ENCODE data around the gene MGMT.

The MGMT gene

DNA sequence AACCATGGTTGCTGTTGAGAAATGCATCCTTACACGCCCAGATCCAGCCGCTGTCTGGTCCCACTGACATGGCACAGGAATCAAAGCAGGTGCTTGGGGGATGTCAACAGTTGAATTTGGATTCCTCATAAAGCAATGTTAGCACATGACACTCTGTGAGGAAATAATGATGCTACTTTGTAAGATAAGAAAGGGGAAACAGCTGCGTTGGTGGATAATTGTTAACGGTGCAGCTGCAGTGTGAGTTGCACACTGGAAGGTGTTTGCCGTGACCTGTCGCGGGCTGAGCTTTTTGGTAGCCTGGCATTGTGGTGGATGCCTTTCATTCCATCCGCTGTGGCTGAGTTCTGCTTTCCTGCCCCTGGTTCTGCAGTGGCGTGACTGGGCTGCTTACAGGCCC lies 113.9 kb downstream of the MGMT start:
- Histone ChIP-seq H3K9me3 (replicated peaks; ENCODE audit: insufficient read depth, low read length) (no peaks in the 10 kb centered on the region), H3K4me1 (ENCODE audit: low read length) (no peaks in the 10 kb centered on the region), H4K20me1 (ENCODE audit: insufficient read depth, low read length) (no peaks in the 10 kb centered on the region), H3K79me2 (ENCODE audit: low read length) (no peaks in the 10 kb centered on the region), H3K4me2 (ENCODE audit: low read depth, low read length) (no peak overlapping the region), H3F3A (ENCODE audit: insufficient read depth, low read length) (no peaks in the 10 kb centered on the region), H3K27ac (ENCODE audit: low read length) (no peak overlapping the region), H3K36me3 (replicated peaks; ENCODE audit: insufficient read depth, low read length) (no peaks in the 10 kb centered on the region), H3K27me3 (replicated peaks; ENCODE audit: insufficient read depth, low read length) (no peaks in the 10 kb centered on the region), H2AFZ (ENCODE audit: low read length) (no peak overlapping the region), H3K9me2 (replicated peaks; ENCODE audit: insufficient read depth, low read length) (no peaks in the 10 kb centered on the region), H3K4me3 (ENCODE audit: low read length) (no peak overlapping the region), H3K9ac (ENCODE audit: low read length) (no peak overlapping the region)
- TF ChIP-seq EZH2 (optimal IDR thresholded peaks at IDR 0.05; ENCODE audit: low read depth, low read length) = no peak
- TF ChIP-seq, protein P1, sequence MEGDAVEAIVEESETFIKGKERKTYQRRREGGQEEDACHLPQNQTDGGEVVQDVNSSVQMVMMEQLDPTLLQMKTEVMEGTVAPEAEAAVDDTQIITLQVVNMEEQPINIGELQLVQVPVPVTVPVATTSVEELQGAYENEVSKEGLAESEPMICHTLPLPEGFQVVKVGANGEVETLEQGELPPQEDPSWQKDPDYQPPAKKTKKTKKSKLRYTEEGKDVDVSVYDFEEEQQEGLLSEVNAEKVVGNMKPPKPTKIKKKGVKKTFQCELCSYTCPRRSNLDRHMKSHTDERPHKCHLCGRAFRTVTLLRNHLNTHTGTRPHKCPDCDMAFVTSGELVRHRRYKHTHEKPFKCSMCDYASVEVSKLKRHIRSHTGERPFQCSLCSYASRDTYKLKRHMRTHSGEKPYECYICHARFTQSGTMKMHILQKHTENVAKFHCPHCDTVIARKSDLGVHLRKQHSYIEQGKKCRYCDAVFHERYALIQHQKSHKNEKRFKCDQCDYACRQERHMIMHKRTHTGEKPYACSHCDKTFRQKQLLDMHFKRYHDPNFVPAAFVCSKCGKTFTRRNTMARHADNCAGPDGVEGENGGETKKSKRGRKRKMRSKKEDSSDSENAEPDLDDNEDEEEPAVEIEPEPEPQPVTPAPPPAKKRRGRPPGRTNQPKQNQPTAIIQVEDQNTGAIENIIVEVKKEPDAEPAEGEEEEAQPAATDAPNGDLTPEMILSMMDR (IDR thresholded peaks at IDR 0.05; ENCODE audit: low read length) = no peak
- no peak for TF ChIP-seq EZH2phosphoT487 (IDR thresholded peaks at IDR 0.05; ENCODE audit: low read length)
- no peak for DNase-seq

DNA sequence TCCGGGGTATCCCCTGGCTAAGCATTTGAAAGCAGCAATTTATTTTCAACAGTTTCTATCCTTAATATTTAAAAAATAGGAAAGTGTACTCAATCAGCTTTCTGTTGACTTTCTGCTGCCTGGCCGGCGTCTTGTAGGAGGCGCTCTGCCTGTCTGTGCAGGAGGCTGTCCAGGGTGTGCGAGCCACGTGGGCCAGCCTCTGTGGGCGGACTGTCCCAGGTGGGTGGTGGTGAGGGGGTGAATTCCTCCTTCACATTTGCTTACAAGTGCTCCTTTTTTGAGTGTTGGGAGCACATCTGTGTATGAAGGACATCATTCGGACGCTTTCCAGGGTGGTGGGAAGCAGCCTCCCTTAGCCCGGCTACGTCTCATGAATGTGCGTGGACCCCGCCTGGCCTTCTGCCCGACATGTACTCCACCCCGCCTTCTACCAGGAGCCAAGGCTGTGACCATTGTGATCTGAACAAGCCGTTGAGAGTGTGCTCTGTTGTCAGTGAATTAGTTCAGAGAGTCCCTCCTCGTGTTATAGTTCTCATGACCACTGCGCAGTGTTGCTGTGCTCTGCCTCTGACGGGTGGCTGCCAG lies 114.9 kb downstream of the MGMT start:
- H3K9ac ChIP-seq (ENCODE audit: low read length) = no peak overlapping the region
- H3K4me1 ChIP-seq (ENCODE audit: low read length) = no peaks in the 10 kb centered on the region
- H3K9me3 ChIP-seq (replicated peaks; ENCODE audit: insufficient read depth, low read length) = no peaks in the 10 kb centered on the region
- H3F3A ChIP-seq (ENCODE audit: insufficient read depth, low read length) = no peaks in the 10 kb centered on the region
- H3K79me2 ChIP-seq (ENCODE audit: low read length) = no peaks in the 10 kb centered on the region
- H3K9me2 ChIP-seq (replicated peaks; ENCODE audit: insufficient read depth, low read length) = no peaks in the 10 kb centered on the region
- H3K4me2 ChIP-seq (ENCODE audit: low read depth, low read length) = no peak overlapping the region
- H3K36me3 ChIP-seq (replicated peaks; ENCODE audit: insufficient read depth, low read length) = no peaks in the 10 kb centered on the region
- H3K27ac ChIP-seq (ENCODE audit: low read length) = no peak overlapping the region
- DNase-seq = no peak
- no peaks in the 10 kb centered on the region for H4K20me1 ChIP-seq (ENCODE audit: insufficient read depth, low read length)
- H3K4me3 ChIP-seq (ENCODE audit: low read length) = no peak overlapping the region
- TF ChIP-seq EZH2 (optimal IDR thresholded peaks at IDR 0.05; ENCODE audit: low read depth, low read length) (no peak), EZH2phosphoT487 (IDR thresholded peaks at IDR 0.05; ENCODE audit: low read length) (no peak)
- TF ChIP-seq, protein P1 (IDR thresholded peaks at IDR 0.05; ENCODE audit: low read length) = no peak
- H2AFZ ChIP-seq (ENCODE audit: low read length) = no peak overlapping the region
- no peaks in the 10 kb centered on the region for H3K27me3 ChIP-seq (replicated peaks; ENCODE audit: insufficient read depth, low read length)

DNA sequence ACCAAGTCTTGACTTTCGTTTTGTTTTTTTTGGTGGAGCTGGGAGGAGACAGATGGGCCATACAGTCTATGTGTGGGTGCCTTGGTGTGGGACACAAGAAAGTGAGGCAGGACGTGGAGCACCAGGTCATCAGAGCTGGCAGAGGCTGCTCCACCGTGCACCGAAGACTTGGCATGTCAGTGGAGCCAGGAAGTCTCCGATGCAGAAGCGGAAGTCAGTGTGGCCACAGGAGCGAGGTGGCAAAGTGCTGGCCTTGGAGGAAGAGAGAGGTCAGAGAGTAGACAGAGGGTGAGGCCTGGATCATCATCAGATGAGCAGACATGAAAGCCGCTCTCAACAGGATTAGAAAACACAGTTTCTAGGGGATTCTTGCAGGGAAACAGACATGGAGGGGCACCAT lies 116.8 kb downstream of the MGMT start:
- H3K4me2 ChIP-seq (ENCODE audit: low read depth, low read length) = no peak overlapping the region
- no peak overlapping the region for H2AFZ ChIP-seq (ENCODE audit: low read length)
- H3F3A ChIP-seq (ENCODE audit: insufficient read depth, low read length) = no peaks in the 10 kb centered on the region
- no peaks in the 10 kb centered on the region for H4K20me1 ChIP-seq (ENCODE audit: insufficient read depth, low read length)
- no peaks in the 10 kb centered on the region for H3K27me3 ChIP-seq (replicated peaks; ENCODE audit: insufficient read depth, low read length)
- H3K9me2 ChIP-seq (replicated peaks; ENCODE audit: insufficient read depth, low read length) = no peaks in the 10 kb centered on the region
- DNase-seq = no peak
- no peaks in the 10 kb centered on the region for H3K36me3 ChIP-seq (replicated peaks; ENCODE audit: insufficient read depth, low read length)
- TF ChIP-seq EZH2 (optimal IDR thresholded peaks at IDR 0.05; ENCODE audit: low read depth, low read length) = no peak
- TF ChIP-seq EZH2phosphoT487 (IDR thresholded peaks at IDR 0.05; ENCODE audit: low read length) = no peak
- no peaks in the 10 kb centered on the region for H3K79me2 ChIP-seq (ENCODE audit: low read length)
- H3K9me3 ChIP-seq (replicated peaks; ENCODE audit: insufficient read depth, low read length) = no peaks in the 10 kb centered on the region
- no peak overlapping the region for H3K9ac ChIP-seq (ENCODE audit: low read length)
- no peak overlapping the region for H3K27ac ChIP-seq (ENCODE audit: low read length)
- H3K4me3 ChIP-seq (ENCODE audit: low read length) = no peak overlapping the region
- H3K4me1 ChIP-seq (ENCODE audit: low read length) = no peaks in the 10 kb centered on the region

DNA sequence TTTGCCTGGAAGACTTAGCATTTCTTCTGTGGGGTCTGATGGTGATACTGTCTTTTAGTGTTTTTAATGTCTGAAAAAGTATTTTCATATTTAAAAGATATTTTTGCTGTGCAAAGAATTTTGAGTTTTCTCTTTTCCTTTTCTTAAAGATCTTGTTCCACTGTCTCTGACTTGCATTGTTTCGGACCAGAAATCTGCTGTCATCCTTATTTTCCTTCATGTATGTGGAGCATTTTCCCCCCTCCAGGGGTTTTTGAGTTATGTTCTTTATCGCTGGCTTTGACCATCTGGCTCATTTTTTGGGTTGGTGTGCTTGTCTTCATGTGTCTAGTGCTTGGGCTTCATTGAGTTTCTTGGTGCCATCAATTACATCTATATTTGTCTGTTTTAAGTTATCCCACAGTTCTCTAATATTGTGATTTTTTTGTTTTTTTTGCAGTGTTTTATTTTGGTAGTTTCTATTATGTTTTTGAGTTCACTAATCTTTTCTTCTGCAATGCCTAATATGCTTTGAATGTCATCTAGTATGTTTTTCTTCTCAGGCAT lies 119.9 kb downstream of the MGMT start:
- H3K36me3 ChIP-seq (replicated peaks; ENCODE audit: insufficient read depth, low read length) = no peaks in the 10 kb centered on the region
- H2AFZ ChIP-seq (ENCODE audit: low read length) = no peak overlapping the region
- TF ChIP-seq EZH2phosphoT487 (IDR thresholded peaks at IDR 0.05; ENCODE audit: low read length) = no peak
- TF ChIP-seq, protein P1 (IDR thresholded peaks at IDR 0.05; ENCODE audit: low read length) = no peak
- TF ChIP-seq EZH2 (optimal IDR thresholded peaks at IDR 0.05; ENCODE audit: low read depth, low read length) = no peak
- H3K9me2 ChIP-seq (replicated peaks; ENCODE audit: insufficient read depth, low read length) = no peaks in the 10 kb centered on the region
- no peak overlapping the region for H3K9ac ChIP-seq (ENCODE audit: low read length)
- no peaks in the 10 kb centered on the region for H3K4me1 ChIP-seq (ENCODE audit: low read length)
- no peaks in the 10 kb centered on the region for H3K79me2 ChIP-seq (ENCODE audit: low read length)
- H3K27me3 ChIP-seq (replicated peaks; ENCODE audit: insufficient read depth, low read length) = no peaks in the 10 kb centered on the region
- no peak for DNase-seq
- no peak overlapping the region for H3K4me3 ChIP-seq (ENCODE audit: low read length)
- H3K27ac ChIP-seq (ENCODE audit: low read length) = no peak overlapping the region
- no peaks in the 10 kb centered on the region for H4K20me1 ChIP-seq (ENCODE audit: insufficient read depth, low read length)
- no peaks in the 10 kb centered on the region for H3F3A ChIP-seq (ENCODE audit: insufficient read depth, low read length)
- no peaks in the 10 kb centered on the region for H3K9me3 ChIP-seq (replicated peaks; ENCODE audit: insufficient read depth, low read length)
- no peak overlapping the region for H3K4me2 ChIP-seq (ENCODE audit: low read depth, low read length)
